HepG2 (cell line): ENCODE measurements around the gene PALMD. TPM values are rescaled to one million over a fixed set of nuclear protein-coding genes. Genes with fewer than 3 reads are reported as not detected.

Experiments used
- ATAC-seq: fragments of 200-7000 bp; cut with Tn5 transposase; 3 replicates; pipeline ENCODE4 v1.9.1; 2020; ENCODE audit warnings: mild to moderate bottlenecking, moderate library complexity
- BruUV-seq: library from RNA; stranded (reverse); fragments of 400-500 nt; replicated peaks from 2 replicates; lab custom pipeline; 2021; lab: Mats Ljungman, UMichigan
- CTCF ChIA-PET: fragments of 300-600 bp; formaldehyde crosslinking; extraction: SDS; loops from one replicate; lab custom pipeline; 2021; ENCODE audit warnings: low total read pairs, inconsistent platforms, low intra/inter-chr PET ratio; lab: Yijun Ruan, JAX
- POLR2A ChIA-PET: fragments of 350-600 bp; sonication (Branson Sonifier 250); formaldehyde crosslinking; loops from one replicate; lab custom pipeline; 2020; ENCODE audit warnings: antibody characterized with exemption, inconsistent platforms; lab: Yijun Ruan, JAX
- DNase-seq: peaks from one replicate; pipeline ENCODE4 v3.0.0-alpha.2; 2015; ENCODE audit warnings: low spot score
- FAIRE-seq: peaks from 3 replicates; lab custom pipeline; 2011; peaks lifted over from hg19 to GRCh38; lab: Jason Lieb, UNC
- H2AFZ ChIP-seq: one replicate; pipeline ENCODE4 v1.6.1; 2011; ENCODE audit warnings: low read length, inconsistent platforms
- H3K27ac ChIP-seq: fragments of 300-600 bp; 3 replicates; pipeline ENCODE4 v1.8.0; 2011; ENCODE audit warnings: mixed run types, mild to moderate bottlenecking, mixed read lengths, low read length, inconsistent platforms; ENCODE audit not compliant: insufficient read depth; ENCODE audit errors: extremely low read length
- H3K27me3 ChIP-seq, 2 experiments: fragments of 200-600 bp in 1 of 2; 2 replicates in 1 of 2; 3 replicates in 1 of 2; pipeline versions ENCODE4 v1.6.0 to v1.8.0; 2011; ENCODE audit warnings: low read length in 2 of 2, mild to moderate bottlenecking in 2 of 2, moderate library complexity in 2 of 2, inconsistent platforms in 1 of 2; ENCODE audit not compliant: insufficient read depth in 2 of 2, control insufficient read depth in 1 of 2
- H3K36me3 ChIP-seq, 2 experiments: fragments of 200-600 bp in 1 of 2; replicated peaks in 1 of 2; 2 replicates in 1 of 2; 3 replicates in 1 of 2; pipeline versions ENCODE4 v1.5.1 to v1.8.0; 2011; ENCODE audit warnings: low read length in 2 of 2, inconsistent platforms in 1 of 2; ENCODE audit not compliant: insufficient read depth in 2 of 2, control insufficient read depth in 1 of 2
- H3K4me1 ChIP-seq: 2 replicates; pipeline ENCODE4 v1.5.1; 2012; ENCODE audit warnings: low read length, inconsistent platforms; ENCODE audit not compliant: insufficient read depth
- H3K4me2 ChIP-seq: 2 replicates; pipeline ENCODE4 v1.6.0; 2011; ENCODE audit warnings: low read depth, low read length, inconsistent platforms
- H3K4me3 ChIP-seq, 3 experiments: fragments of 200-600 bp in 1 of 3; sonication (generic), shearing (Covaris generic) in 1 of 3; replicated peaks in 1 of 3; 2 replicates each; pipeline ENCODE4 v1.5.1; 2011 to 2016; ENCODE audit warnings: low read length in 3 of 3, inconsistent platforms in 2 of 3, low read depth in 2 of 3, mild to moderate bottlenecking in 2 of 3, control low read depth in 1 of 3, mixed read lengths in 1 of 3; ENCODE audit not compliant: insufficient read depth in 1 of 3
- H3K79me2 ChIP-seq: one replicate; pipeline ENCODE4 v1.6.1; 2011; ENCODE audit warnings: low read length, inconsistent platforms; ENCODE audit not compliant: insufficient read depth
- H3K9ac ChIP-seq: 2 replicates; pipeline ENCODE4 v1.6.0; 2011; ENCODE audit warnings: mild to moderate bottlenecking, low read depth, low read length, inconsistent platforms; ENCODE audit not compliant: insufficient read depth
- H3K9me3 ChIP-seq: 2 replicates; pipeline ENCODE4 v1.5.1; 2012; ENCODE audit warnings: mild to moderate bottlenecking, low read length
- H4K20me1 ChIP-seq: 2 replicates; pipeline ENCODE4 v1.6.0; 2011; ENCODE audit warnings: inconsistent platforms, mild to moderate bottlenecking, low read length, moderate library complexity; ENCODE audit not compliant: insufficient read depth
- PAF1 ChIP-seq: IDR thresholded peaks from 2 replicates; pipeline ENCODE4 v1.6.1; 2016; ENCODE audit warnings: missing genetic modification reagents, missing compliant biosample characterization
- ZBTB7B ChIP-seq: sonication (generic); formaldehyde crosslinking; IDR thresholded peaks from 2 replicates; pipeline ENCODE4 v1.4.0; 2020; ENCODE audit warnings: missing genetic modification reagents
- ZNF281 ChIP-seq: sonication (generic); formaldehyde crosslinking; IDR thresholded peaks from 2 replicates; pipeline ENCODE4 v1.4.0; 2020; ENCODE audit warnings: missing genetic modification reagents, borderline replicate concordance
- WGBS: methylation state at CpG from one replicate; pipeline ENCODE4 v1.1.6; 2017; ENCODE audit warnings: low lambda C conversion rate; 5-methylcytosine and 5-hydroxymethylcytosine counted together
- in situ Hi-C: cut with HindIII; loops from 2 replicates; pipeline ENCODE4 v1.10.0; 2017; ENCODE audit warnings: low pct_unique_long_range_greater_than_20kb; ENCODE audit not compliant: extremely low pct_ligation_motif_present
- intact Hi-C: fragments of 100-400 bp; cut with micrococcal nuclease; formaldehyde crosslinking; loops from one replicate; pipeline ENCODE4 v1.10.0; 2022; ENCODE audit not compliant: unreplicated experiment
- polyA plus RNA-seq, 8 experiments: library from polyadenylated mRNA; depleted of rRNA in 3 of 8; stranded (reverse) in 7 of 8; unstranded in 1 of 8; fragments of >200 nt; fragmentation: Illumina TruSeq in 4 of 8; extraction: Trizol in 4 of 8; gene quantifications; 2 replicates each; pipeline versions ENCODE4 v1.2.1 to v1.2.3, GENCODE V29; 2011 to 2016; ENCODE audit warnings: low read depth in 4 of 8, missing spikeins in 1 of 8, mixed read lengths in 1 of 8; ENCODE audit not compliant: insufficient read depth in 1 of 8
- total RNA-seq, 5 experiments: library from RNA; depleted of rRNA; stranded (reverse); fragments of >200 nt; fragmentation: Illumina TruSeq; extraction: Trizol; gene quantifications; 2 replicates each; pipeline ENCODE4 v1.2.3, GENCODE V29; 2016; ENCODE audit warnings: low read depth in 1 of 5
- TF ChIP-seq, protein P1 (sequence below): sonication (generic); formaldehyde crosslinking; IDR thresholded peaks from 2 replicates; pipeline ENCODE4 v1.4.0; 2020; ENCODE audit warnings: missing genetic modification reagents
- TF ChIP-seq, protein P2 (sequence below): sonication (generic); formaldehyde crosslinking; IDR thresholded peaks from 2 replicates; pipeline ENCODE4 v1.4.0; 2020; ENCODE audit warnings: missing genetic modification reagents, borderline replicate concordance
- TF ChIP-seq, protein P3 (sequence below): sonication (generic); formaldehyde crosslinking; IDR thresholded peaks from 2 replicates; pipeline ENCODE4 v1.5.0; 2020; ENCODE audit warnings: missing genetic modification reagents, mild to moderate bottlenecking, borderline replicate concordance

The PALMD gene
- total and polyA plus RNA-seq, 2 of the 13 experiments (the other 11 are each of a cell fraction or from before 2014, with no cell fraction given): 5.5 to 31.1 TPM

DNA sequence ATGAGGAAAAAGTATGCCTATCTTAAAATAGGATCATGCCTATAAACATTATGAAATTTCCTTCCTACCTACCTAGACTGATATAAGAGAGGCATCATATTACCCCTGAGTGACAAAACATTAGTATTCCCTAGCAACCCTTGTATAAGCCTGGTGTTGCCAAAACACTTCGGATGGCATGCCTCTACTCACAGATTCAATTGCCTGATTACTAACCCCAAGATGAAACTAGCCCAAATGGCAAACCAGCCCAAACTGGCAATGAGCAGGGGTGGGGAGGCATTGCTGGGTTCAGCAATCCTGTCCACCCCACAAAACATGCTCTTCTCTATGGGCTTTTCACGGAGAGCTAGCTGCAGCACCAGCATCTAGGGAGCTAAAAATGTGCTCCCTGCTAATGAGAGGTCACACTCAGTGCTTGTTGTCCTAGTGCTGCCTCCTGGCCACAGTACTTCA lies 13.9 kb downstream of the PALMD start (continued):
- TF ChIP-seq, protein P1, sequence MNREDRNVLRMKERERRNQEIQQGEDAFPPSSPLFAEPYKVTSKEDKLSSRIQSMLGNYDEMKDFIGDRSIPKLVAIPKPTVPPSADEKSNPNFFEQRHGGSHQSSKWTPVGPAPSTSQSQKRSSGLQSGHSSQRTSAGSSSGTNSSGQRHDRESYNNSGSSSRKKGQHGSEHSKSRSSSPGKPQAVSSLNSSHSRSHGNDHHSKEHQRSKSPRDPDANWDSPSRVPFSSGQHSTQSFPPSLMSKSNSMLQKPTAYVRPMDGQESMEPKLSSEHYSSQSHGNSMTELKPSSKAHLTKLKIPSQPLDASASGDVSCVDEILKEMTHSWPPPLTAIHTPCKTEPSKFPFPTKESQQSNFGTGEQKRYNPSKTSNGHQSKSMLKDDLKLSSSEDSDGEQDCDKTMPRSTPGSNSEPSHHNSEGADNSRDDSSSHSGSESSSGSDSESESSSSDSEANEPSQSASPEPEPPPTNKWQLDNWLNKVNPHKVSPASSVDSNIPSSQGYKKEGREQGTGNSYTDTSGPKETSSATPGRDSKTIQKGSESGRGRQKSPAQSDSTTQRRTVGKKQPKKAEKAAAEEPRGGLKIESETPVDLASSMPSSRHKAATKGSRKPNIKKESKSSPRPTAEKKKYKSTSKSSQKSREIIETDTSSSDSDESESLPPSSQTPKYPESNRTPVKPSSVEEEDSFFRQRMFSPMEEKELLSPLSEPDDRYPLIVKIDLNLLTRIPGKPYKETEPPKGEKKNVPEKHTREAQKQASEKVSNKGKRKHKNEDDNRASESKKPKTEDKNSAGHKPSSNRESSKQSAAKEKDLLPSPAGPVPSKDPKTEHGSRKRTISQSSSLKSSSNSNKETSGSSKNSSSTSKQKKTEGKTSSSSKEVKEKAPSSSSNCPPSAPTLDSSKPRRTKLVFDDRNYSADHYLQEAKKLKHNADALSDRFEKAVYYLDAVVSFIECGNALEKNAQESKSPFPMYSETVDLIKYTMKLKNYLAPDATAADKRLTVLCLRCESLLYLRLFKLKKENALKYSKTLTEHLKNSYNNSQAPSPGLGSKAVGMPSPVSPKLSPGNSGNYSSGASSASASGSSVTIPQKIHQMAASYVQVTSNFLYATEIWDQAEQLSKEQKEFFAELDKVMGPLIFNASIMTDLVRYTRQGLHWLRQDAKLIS: no peak
- TF ChIP-seq ZBTB7B (CRISPR knock-in tag): no peak
- TF ChIP-seq PAF1: no peak

DNA sequence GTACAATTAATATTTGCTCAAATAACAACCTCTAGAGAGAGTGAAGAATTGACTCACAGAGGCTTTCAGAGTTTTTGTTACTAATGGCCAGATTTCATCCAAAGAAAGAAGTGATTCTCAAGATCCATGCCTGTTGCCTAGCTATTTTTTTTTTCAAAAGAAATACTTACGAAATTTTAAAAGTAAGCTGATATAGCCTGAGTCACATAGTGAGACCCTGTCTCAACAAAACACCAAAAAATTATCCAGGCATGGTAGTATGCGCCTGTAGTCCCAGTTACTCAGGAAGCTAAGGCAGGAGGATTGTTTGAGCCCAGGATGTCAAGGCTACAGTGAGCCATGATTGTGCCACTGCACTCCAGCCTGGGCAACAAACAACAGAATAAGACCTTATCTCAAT lies 14.6 kb downstream of the PALMD start:
- Histone ChIP-seq H2AFZ (no peak overlapping the region), H3K9ac (no peak overlapping the region), H3K4me2 (no peak overlapping the region), H3K79me2 (peaks cover 3% of the 10 kb centered on the region), H3K4me1 (peaks cover 15% of the 10 kb centered on the region), H4K20me1 (no peaks in the 10 kb centered on the region), H3K27me3 (no peaks in the 10 kb centered on the region)
- POLR2A ChIA-PET: no interaction called here
- in situ Hi-C loops: no loop called here
- intact Hi-C loops: no loop called here
- DNase-seq (no peak), FAIRE-seq (no peak)
- CTCF ChIA-PET: no interaction called here
- 93% methylated on average over 2 of the region's 2 CpGs for WGBS
- TF ChIP-seq, protein P2, sequence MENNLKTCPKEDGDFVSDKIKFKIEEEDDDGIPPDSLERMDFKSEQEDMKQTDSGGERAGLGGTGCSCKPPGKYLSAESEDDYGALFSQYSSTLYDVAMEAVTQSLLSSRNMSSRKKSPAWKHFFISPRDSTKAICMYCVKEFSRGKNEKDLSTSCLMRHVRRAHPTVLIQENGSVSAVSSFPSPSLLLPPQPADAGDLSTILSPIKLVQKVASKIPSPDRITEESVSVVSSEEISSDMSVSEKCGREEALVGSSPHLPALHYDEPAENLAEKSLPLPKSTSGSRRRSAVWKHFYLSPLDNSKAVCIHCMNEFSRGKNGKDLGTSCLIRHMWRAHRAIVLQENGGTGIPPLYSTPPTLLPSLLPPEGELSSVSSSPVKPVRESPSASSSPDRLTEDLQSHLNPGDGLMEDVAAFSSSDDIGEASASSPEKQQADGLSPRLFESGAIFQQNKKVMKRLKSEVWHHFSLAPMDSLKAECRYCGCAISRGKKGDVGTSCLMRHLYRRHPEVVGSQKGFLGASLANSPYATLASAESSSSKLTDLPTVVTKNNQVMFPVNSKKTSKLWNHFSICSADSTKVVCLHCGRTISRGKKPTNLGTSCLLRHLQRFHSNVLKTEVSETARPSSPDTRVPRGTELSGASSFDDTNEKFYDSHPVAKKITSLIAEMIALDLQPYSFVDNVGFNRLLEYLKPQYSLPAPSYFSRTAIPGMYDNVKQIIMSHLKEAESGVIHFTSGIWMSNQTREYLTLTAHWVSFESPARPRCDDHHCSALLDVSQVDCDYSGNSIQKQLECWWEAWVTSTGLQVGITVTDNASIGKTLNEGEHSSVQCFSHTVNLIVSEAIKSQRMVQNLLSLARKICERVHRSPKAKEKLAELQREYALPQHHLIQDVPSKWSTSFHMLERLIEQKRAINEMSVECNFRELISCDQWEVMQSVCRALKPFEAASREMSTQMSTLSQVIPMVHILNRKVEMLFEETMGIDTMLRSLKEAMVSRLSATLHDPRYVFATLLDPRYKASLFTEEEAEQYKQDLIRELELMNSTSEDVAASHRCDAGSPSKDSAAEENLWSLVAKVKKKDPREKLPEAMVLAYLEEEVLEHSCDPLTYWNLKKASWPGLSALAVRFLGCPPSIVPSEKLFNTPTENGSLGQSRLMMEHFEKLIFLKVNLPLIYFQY (CRISPR knock-in tag): no peak
- TF ChIP-seq, protein P3, sequence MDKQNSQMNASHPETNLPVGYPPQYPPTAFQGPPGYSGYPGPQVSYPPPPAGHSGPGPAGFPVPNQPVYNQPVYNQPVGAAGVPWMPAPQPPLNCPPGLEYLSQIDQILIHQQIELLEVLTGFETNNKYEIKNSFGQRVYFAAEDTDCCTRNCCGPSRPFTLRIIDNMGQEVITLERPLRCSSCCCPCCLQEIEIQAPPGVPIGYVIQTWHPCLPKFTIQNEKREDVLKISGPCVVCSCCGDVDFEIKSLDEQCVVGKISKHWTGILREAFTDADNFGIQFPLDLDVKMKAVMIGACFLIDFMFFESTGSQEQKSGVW (CRISPR knock-in tag): no peak
- TF ChIP-seq ZNF281 (CRISPR knock-in tag): no peak
- TF ChIP-seq, all 625 proteins: peak for 0
- peaks cover 3 to 17% of the 10 kb centered on the region in 2 experiments; a peak in 4 of 5 replicates for H3K36me3 ChIP-seq
- H3K9me3 ChIP-seq: no peaks in the 10 kb centered on the region
- no TSS peak for BruUV-seq
- H3K27ac ChIP-seq: no peak overlapping the region
- ATAC-seq: no peak
- H3K4me3 ChIP-seq: no peak overlapping the region
